GM11168 (cell line): ENCODE results near the gene LDLRAD4.

Experiments
- in situ Hi-C: fragments of 300-500 bp; cut with MboI; formaldehyde crosslinking; loops from one replicate; pipeline ENCODE4 v1.12.0; 2022; ENCODE audit warnings: low sequenced_read_pairs; ENCODE audit not compliant: unreplicated experiment

LDLRAD4 gene

DNA sequence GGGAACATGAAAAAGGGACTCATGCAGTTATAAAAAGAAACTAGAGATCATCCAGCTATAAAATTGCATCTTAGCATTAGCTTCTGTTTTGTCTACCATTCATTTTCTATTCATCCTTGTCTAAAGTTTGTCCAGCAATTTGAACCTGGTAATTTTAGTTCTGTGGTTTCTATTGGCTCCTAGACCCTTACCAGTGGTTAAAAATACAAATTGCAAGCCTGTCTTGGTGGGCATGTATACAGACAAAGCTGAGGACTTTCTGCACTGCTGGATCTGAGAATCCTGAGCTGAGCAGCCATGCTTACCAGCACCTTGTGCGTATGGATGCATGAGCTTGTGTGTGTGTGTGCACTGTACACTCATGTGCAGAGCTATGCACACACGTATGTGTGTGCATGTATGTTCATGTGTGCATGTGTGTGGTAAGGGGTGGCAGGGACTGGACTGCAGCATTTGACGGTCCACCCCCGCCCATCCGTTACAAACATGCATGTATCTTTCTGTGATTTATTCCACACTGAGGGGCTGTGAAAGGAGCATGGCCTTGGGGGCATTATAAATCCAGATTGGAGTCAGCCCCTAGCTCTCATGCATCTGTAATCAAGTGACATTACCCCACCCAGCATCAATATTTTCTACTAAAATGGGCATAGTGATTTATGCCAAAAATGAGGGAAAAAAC is 363.1 kb downstream of the LDLRAD4 start:
- in situ Hi-C loops = no loop called here

DNA sequence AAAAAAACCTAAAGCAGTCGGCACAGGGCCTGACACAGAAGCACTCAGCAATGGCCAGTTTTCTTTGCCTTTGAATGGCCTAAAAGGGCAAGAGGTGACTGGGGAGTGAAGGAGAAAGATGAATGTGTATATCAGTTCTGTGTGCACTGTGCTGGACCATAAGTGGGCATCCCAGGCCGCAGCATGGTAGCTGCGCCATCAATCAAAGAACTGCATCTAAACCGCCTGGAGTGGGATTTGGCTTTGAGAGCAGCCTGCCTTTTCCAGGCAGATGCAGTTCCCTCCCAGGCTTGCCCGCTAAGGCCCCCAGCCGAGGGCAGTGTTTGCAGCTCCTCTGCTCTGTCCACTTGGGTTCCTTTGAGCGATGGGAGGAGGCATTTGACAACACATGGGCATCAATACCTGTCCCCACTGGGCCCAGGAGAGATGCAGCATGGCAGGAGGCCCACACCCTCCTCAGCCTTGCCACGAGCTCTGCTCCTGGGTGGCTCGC is 363.7 kb downstream of the LDLRAD4 start:
- in situ Hi-C loops = no loop called here

DNA sequence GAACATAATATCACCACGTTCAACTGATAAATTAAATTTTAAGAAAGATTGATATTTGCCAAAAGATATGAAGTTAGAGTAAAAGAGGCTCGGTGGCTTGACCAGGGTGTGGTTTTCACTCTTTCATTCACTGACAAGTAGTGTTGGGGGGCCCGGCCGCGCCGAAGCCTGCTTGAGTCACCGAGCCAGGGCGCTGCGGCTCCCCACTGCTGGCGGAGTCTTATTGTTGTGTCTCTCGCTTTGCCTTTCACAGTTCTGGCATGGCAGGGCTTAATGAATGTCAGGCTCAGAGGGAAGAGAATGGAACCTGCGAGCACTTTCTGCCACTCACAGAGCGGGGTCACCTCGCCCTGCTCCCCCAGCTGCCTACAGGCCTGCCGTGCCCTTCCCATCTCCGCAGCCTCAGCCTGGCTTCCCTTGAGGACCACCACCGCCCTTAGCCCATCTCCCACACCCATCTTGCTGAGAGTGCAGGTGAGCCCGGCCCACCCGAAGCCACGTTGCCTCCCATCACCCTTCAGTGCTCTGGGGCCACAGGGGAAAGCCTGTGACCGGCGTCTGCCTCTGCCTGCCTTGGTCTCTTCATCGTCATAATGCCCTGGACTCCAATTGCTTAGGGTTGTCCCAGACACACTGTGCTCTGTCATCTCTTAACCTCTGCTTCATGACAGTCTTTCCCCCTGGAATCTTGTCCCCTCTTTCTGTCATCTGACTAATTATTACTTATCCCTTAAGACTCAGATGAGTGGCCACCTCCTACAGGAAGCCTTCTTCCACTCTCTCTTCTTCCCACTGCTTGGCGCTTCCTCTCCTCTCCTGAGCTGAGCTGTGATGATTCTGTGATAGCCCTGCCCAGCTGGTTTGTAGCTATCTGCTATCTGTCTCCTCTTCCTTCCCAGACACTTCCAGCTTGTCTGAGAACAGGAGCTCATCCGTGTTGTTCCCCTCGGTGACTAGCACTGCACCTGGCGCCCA is 365.3 kb downstream of the LDLRAD4 start:
- in situ Hi-C loops = no loop called here

DNA sequence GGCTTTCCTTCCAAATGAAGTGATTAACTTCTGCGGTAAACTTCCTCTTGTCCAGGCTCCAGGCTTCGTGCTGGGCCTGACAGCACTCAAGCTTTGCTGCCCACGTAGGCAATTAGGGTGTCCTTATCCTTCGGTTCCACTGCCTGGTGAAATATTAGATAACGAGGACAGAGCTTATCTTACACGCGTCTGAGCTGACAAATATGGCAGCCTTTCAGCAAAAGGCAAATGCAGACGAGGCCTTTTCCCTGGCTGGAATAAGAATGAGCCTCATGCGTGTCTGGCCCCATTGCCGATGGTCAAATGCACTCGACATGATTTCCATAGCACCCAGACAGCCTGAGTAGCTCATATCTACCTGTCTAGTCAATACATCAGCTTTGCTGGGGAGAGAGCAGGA is 366.3 kb downstream of the LDLRAD4 start:
- in situ Hi-C loops = no loop called here

DNA sequence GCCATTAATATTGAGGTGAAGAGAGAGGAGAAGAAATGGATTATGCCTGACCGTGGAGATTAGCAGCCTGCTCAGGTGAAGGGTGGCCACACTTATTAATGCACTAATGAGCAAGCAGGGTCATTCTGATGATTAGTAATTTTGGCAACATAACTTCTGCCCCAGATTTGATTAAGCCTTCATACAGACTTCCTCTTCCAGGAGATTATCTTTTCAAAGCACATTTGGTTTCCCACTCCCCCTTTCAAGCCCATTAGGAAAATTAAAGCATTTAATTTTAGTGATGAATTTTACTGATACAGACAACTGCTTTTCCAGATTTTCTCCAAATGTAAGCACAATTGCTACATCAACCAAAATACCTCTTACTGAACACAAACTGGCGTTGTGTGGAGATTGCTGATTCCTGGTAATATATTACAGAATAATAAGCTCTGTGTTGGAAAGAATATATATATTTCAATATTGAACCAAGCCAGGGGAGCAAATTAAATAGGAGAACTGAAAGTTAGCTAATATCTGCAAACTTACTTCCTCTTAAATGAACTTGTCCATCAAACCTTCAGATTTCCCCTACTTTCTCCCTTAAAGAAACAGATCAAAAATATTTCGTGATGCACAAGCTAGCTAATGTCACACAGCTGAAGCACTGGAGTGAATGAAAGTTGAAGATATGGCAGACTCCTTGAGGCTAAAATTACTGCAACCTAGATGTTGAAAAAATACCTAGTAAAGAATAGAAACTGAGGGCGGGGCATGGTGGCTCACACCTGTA is 367.0 kb downstream of the LDLRAD4 start:
- in situ Hi-C loops = no loop called here

DNA sequence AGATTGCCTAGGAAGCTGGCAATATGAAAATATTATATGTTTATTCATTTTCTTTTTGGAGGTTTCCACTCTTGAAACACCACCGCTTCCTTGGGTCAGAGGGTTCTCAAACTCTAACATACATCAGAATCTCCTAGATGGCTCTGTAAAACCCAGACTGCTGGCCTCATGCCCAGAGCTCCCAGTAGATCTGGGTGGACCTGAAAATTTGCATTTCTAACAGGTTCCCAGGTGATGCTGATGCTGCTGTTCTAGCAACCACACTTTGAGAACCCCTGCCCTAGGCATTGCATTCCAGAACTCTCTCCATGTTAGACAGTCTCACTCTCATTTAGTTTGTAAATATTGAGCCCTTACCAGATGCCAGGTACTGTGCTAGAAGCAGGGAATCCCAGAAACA is 368.4 kb downstream of the LDLRAD4 start:
- in situ Hi-C loops = no loop called here

DNA sequence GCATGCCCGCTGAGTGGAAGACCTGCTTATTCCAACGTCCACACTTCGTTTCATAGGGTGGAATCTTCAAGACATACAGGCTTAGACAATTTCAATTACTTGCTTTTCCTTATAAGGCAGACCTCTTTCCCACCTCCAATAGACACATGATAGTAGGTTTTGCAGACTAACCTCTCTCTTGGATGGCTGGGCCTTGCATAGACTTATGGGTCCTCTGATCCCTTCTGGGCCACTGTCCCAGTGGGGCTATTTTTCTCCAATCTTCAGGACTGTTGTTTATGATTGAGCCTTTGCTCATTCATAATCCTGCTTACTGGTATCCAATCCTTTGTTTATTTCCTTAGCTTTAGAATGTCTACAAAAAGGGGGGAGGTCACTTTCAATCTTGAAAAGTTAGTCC is 368.9 kb downstream of the LDLRAD4 start:
- in situ Hi-C loops = no loop called here

DNA sequence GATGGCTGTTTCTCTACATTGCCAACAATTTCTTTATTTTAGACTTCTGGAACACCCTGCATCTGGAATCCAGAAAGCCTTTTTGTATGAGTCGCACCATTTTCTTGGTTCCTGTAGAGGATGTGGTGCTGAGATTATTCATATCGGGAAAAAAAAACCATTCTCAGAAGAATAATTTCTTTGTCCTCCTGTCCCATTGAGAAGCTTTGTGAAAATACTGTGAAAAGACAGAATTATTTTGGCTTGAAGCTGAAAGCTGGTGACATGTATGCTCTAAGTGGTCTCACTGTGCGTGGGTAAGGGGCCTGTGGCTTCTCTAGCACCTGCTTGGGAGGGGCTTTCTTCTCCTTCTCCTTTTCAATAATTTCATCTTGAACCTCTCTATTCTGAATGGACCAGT is 369.4 kb downstream of the LDLRAD4 start:
- in situ Hi-C loops = no loop called here

DNA sequence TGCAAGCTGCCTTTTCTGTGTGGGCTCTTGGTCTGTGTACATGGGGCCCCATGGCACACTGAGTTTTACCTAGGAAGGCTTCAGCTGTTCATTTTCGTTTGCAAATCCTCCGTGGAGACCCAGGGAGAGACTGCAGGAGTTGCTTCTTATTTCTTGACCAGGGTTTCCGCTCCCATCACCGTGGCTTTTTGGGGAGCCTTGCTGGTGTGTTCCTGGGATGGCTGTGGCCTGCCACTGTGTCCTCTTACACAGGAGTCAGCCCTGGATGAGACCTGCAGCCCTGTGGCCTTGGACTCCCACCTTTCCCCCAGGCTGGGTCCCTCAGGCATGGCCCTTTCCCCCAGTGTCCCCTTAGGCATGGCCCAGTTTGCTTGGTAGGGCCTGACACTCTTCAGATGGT is 370.8 kb downstream of the LDLRAD4 start:
- in situ Hi-C loops = no loop called here

DNA sequence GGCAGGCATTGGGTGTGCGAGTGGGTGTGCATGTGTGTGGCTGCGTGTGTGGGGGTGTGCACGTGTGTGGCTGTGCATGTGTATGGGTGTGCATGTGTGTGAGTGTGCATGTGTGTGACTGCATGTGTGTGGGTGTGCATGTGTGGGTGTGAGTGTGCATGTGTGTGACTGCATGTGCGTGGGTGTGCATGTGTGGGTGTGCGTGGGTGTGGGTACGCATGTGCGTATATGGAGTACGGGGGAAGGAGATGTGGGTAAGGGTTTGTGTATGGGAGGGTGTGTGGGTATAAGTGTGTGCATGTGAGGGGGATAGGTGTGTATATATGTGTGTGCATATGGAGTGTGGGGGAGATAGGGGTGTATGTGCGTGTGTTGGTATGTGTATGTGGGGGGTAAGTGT is 371.4 kb downstream of the LDLRAD4 start:
- in situ Hi-C loops = no loop called here

DNA sequence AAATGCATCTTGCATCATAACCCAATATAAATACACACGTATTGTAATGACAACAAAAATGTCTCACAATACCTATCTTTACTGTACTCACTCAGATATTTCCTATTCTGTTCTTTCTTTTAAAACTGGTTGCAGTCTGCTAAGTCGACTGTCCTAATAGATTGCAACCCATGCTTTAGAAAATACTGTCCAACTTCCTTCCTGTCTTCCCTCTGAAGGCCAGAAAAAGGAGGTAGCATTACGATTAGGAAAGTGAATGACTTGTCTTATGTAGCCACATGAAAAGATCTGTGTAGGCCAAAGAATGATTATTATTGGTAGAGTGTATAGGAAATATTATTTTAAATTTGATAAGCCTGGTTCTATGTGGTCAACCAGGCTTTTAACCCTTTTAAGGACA is 373.7 kb downstream of the LDLRAD4 start:
- in situ Hi-C loops = no loop called here

DNA sequence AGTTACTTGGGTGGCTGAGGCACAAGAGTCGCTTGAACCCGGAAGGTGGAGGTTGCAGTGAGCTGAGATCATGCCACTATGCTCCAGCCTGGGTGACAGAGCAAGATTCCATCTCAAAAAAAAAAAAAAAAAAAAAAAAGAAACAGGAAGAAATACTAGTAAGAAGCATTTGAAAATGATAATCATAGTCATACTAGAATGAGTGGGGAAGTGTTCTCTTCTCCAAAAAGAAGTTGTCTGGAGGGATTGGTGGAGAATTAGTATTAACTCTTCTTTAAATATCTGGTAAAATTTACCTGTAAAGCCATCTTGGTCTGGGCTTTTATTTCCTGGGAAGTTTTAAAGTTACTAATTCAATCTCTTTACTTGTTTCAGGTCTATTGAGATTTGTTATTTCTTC is 376.0 kb downstream of the LDLRAD4 start:
- in situ Hi-C loops = no loop called here

DNA sequence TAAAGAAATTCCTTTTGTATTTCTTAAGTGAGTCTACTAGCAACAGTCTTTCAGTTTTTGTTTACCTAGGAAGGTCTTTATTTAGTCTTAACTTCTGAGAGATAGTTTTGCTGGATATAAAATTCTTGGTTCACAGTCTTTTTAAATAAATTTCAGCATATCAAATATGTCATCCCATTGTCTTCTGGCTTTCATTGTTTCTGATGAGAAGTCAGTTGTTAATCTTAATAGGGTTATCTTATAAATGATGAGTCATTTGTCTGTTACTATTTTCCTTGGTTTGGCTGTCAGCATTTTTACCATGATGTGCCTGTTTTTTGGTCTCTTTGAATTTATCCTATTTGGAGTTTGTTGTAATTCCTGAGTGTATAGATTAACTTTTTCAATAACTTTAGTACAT is 378.5 kb downstream of the LDLRAD4 start:
- in situ Hi-C loops = no loop called here

DNA sequence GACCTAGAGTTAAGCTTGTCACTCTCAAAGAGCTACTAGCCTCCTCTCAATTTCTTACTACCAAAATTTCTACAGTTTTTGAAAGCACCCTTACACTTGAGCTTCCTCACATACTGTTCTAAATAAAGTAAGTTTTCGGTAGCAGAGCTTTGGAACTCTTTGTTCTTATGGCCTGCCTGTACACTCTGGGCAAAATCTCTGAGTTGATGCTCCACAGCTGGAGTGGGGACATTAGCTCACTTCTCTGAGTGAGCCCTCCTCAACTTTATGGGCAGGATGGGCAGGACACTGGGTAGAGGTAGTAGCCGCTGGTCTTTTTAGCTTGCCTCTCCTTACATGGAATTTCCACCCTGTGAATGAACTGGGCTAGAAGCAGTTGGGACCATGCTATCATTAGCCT is 380.0 kb downstream of the LDLRAD4 start:
- in situ Hi-C loops = no loop called here

DNA sequence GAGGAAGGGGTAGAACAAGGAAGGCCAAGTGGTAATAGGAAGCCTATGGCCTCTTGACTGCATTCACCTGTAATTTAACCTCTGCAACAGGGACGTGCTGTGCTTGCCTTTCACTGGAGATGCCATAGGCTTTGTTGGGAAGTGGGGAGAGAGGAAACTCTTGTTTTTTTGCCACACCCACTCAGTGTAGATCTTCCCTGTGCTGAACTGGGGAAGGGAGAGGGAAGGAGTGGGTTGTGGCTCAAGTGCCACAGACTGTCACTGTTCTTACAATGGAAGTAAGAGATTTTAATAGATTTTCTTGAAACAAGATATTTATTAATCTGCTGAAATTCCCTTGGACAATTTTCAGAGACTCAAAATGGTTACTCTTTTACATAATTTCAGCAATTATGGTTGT is 380.5 kb downstream of the LDLRAD4 start:
- in situ Hi-C loops = no loop called here

DNA sequence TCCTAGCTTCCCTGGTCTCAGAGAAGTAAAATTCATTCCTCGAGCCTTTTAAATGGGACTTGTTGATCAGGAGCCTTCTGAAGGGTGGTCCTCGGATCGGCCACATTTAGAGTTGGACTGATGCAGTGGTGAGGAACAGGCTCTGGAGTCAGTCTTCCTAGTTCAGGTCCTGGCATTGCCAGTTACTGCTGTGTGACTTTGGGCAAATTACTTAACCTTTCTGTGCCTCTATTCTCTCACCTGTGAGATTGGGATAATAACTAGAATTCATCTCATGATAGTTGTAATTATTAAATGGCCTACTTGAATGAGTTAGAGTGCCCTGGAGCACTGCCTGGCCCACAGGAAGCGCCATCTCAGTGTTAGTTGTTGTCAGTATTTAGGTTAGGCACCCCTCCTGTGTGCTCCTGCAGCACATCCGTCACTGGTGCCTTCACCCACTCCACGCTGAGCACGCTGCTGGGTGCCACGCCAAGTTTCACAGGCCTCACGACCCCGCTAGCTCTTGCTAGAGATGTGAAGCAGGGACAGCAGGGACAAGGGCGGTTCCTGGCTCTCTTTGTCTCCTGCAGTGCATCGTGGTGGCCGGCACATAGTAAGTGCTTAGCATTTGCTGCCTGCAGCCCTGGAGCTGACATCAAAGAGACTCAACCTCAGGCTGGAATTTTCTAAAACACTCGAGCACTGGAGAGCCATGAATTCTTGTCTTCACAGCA is 384.9 kb downstream of the LDLRAD4 start:
- in situ Hi-C loops = no loop called here

DNA sequence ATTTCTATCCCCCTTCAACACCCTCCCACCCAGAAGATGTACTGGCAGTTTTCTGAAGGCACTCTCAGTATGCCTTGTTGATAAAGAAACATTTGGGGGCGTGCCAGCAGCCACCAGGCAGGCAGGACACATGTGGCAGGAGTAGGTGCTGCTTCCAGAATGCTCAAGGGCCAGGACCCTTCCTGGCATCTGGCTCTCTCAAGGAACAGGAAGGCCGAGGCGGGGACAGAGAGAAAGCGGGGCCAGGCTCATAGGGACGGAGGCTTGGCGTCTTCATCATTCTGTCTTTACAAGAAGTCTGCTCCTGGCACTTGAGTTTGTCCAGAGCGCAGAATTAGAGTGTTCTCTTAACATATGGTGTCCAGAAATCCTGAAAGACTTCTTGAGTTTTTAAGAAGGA is 386.2 kb downstream of the LDLRAD4 start:
- in situ Hi-C loops = no loop called here

DNA sequence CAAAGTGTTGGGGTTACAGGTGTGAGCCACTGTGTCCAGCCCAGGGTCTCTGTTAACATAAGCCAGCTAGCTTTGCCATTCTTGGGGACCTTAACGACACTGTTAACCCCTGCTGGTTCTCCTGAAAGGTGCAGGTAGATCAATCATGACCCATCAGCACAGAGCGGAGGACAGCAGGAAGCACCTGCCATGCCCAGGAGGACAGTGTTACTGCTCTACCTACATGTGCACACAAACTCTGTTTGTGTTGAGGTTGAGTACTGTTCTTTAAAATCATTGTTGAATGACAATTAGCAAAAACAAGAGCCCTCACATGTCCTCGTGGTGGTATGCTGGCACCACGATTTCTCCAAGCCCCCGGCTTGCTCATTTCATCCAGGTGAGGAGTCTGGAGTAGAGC is 386.9 kb downstream of the LDLRAD4 start:
- in situ Hi-C loops = no loop called here

DNA sequence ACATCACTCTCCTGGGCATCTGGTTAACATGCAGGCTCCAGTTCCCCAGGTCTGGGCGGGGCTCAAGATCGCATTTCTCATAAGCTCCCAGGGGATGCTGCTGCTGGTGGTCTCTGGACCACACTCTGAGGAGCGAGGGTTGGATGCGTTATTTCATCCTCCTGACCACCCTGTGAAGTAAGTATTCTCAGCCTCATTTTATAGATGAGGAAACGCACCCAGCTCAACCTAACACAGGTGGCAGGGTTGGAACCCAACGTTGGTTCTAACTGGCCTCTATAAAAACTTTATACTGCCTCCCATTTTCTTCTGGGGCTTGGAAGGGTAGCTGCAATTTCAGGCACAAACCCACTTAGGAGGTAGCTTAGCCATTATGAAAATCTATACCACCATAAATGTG is 387.3 kb downstream of the LDLRAD4 start:
- in situ Hi-C loops = no loop called here

DNA sequence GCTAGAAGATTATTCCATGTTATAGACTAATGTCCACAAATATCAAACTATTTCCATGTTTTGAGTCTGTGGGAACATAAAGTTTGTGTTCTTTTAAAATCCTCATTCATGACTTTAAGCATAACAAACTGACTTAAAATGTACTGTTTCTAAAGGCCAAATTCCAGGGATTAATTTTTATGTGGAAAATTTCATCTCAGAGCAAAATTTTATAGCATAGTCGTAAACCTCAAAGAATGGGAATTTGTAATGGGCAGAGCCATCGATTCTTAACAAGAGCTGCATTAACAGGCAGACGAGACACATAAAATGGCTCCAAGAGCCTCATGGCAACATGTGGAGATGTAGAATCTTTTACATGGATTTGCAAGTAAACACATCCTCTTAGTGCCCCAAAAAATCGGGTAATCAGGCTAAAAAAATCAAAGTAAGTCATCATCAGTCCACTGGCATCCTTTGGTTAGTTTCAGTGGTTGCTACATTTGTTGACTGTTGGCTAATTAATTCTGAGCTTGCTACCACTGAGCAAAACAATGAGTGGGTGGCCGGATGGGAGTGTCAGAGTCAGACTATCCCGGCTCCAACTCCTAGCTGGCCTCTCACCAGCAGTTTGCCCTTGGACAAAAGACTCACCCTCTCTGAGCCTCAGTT is 388.2 kb downstream of the LDLRAD4 start:
- in situ Hi-C loops = no loop called here
